NCI-H2196 (cell line): Measurements from ENCODE around the gene FAP.
A peak's percentile ranks its signal among the peaks of the same experiment; 100 is the strongest.

ENCODE experiments used
- DNase-seq: peaks from one replicate; lab custom pipeline; 2025; ENCODE audit not compliant: unreplicated experiment; lab: John Stamatoyannopoulos, UW

The FAP gene

GRCh38 chr2:162243715-162244114 is 470 bp upstream of the FAP start:
- DNase-seq: no peak

- DNase-seq: no peak
Measured at GRCh38 chr2:162242586-162243280, 512 bp downstream of the FAP start.

- DNase-seq: no peak
Measured at GRCh38 chr2:162241571-162241970, 1.7 kb downstream of the FAP start.

GRCh38 chr2:162234620-162235462 is 8.4 kb downstream of the FAP start:
- no peak for DNase-seq

GRCh38 chr2:162233197-162233596 is 10.0 kb downstream of the FAP start:
- DNase-seq: no peak

- no peak for DNase-seq
Measured at GRCh38 chr2:162232671-162233070, 10.6 kb downstream of the FAP start.

- no peak for DNase-seq
Measured at GRCh38 chr2:162232027-162232426, 11.2 kb downstream of the FAP start.

- no peak for DNase-seq
Measured at GRCh38 chr2:162230761-162231160, 12.5 kb downstream of the FAP start.

- DNase-seq: no peak
Measured at GRCh38 chr2:162226836-162227235, 16.4 kb downstream of the FAP start.

- peak; percentile 6 for DNase-seq
Measured at GRCh38 chr2:162221064-162221463, 22.2 kb downstream of the FAP start.

- no peak for DNase-seq
Measured at GRCh38 chr2:162220368-162220767, 22.9 kb downstream of the FAP start.

- no peak for DNase-seq
Measured at GRCh38 chr2:162219426-162219825, 23.8 kb downstream of the FAP start.

GRCh38 chr2:162217598-162217997 is 25.6 kb downstream of the FAP start:
- no peak for DNase-seq

GRCh38 chr2:162215162-162215561 is 28.1 kb downstream of the FAP start:
- DNase-seq: no peak

- no peak for DNase-seq
Measured at GRCh38 chr2:162212366-162212765, 30.9 kb downstream of the FAP start.

GRCh38 chr2:162211732-162212131 is 31.5 kb downstream of the FAP start:
- no peak for DNase-seq

GRCh38 chr2:162210385-162210784 is 32.9 kb downstream of the FAP start:
- no peak for DNase-seq

- DNase-seq: no peak
Measured at GRCh38 chr2:162202203-162202602, 41.0 kb downstream of the FAP start.

GRCh38 chr2:162200636-162201035 is 42.6 kb downstream of the FAP start:
- DNase-seq: no peak

GRCh38 chr2:162199913-162200312 is 43.3 kb downstream of the FAP start:
- no peak for DNase-seq

GRCh38 chr2:162198239-162198638 is 45.0 kb downstream of the FAP start:
- DNase-seq: no peak

- no peak for DNase-seq
Measured at GRCh38 chr2:162197069-162197825, 46.0 kb downstream of the FAP start.
